Mucosa of descending colon (tissue), 3 donors: ENCODE data around the gene KRTAP5-8. TPM values are rescaled to one million over a fixed set of nuclear protein-coding genes. Genes with fewer than 3 reads are reported as not detected.

Source experiments
- ATAC-seq: fragments of 200-7000 bp; cut with Tn5 transposase; one replicate; pipeline ENCODE4 v1.9.1; 2020; ENCODE audit warnings: mild to moderate bottlenecking, moderate library complexity
- DNase-seq, 3 donors: peaks; one replicate each; pipeline ENCODE4 v3.0.0-alpha.2; 2020
- H3K36me3 ChIP-seq: fragments of 200-600 bp; one replicate; pipeline ENCODE4 v1.8.0; 2021; ENCODE audit warnings: low read depth, mild to moderate bottlenecking
- H3K4me1 ChIP-seq: fragments of 200-600 bp; one replicate; pipeline ENCODE4 v1.8.0; 2021; ENCODE audit warnings: low read depth, mild to moderate bottlenecking
- H3K4me3 ChIP-seq: fragments of 200-600 bp; one replicate; pipeline ENCODE4 v1.8.0; 2021; ENCODE audit warnings: mild to moderate bottlenecking
- H3K9me3 ChIP-seq: fragments of 200-600 bp; one replicate; pipeline ENCODE4 v1.8.0; 2021; ENCODE audit warnings: mild to moderate bottlenecking
- CTCF ChIP-seq: fragments of 200-600 bp; IDR thresholded peaks from one replicate; pipeline ENCODE4 v1.8.0; 2022; ENCODE audit warnings: antibody characterized with exemption, mild to moderate bottlenecking
- intact Hi-C, 2 donors: fragments of 100-400 bp; cut with DNase I in 1 of 2; cut with micrococcal nuclease in 1 of 2; formaldehyde crosslinking; loops; one replicate each; pipeline versions ENCODE4 v1.11.0 to v1.11.1; 2022; cut with DNase I, micrococcal nuclease
- total RNA-seq, 3 donors: library from RNA; stranded (reverse); fragmentation: NEBNext Ultra II Directional in 2 of 3; extraction: Animal tissue kit (Norgen Biotek cat#: 25700) in 2 of 3; gene quantifications; one replicate each; pipeline versions ENCODE4 v1.2.1 to v1.2.4, GENCODE V29; 2021 to 2023
- donor health status: DM: no; HTN: no; CAD: no; lungs with moderate emphysema.
- donor health status: DM: no; HTN: no; CAD: no.
- donor health status: DM: no; HTN: yes; CAD: no.

The KRTAP5-8 gene
- total RNA-seq, 3 donors from 2014 or later, result 0.35 to 1.1 TPM; not detected in 1

GRCh38 chr11:71502871-71503435 lies 34.9 kb upstream of the KRTAP5-8 start:
- no peak for TF ChIP-seq CTCF
- no peak overlapping the region for H3K4me3 ChIP-seq
- no peaks in the 10 kb centered on the region for H3K9me3 ChIP-seq
- H3K36me3 ChIP-seq, result no peaks in the 10 kb centered on the region
- H3K4me1 ChIP-seq, result no peaks in the 10 kb centered on the region
- ATAC-seq (no peak), DNase-seq (no peak)
- intact Hi-C loops, result no loop called here

- ATAC-seq (no peak), DNase-seq (no peak)
- peaks cover 9% of the 10 kb centered on the region for H3K9me3 ChIP-seq
- H3K4me1 ChIP-seq, result no peaks in the 10 kb centered on the region
- H3K4me3 ChIP-seq, result no peak overlapping the region
- TF ChIP-seq CTCF, result no peak
- H3K36me3 ChIP-seq, result no peaks in the 10 kb centered on the region
- intact Hi-C loops, result no loop called here
Measured at GRCh38 chr11:71504531-71504930, 33.3 kb upstream of the KRTAP5-8 start.

- Histone ChIP-seq H3K4me3 (no peak overlapping the region), H3K4me1 (no peaks in the 10 kb centered on the region), H3K9me3 (peaks cover 13% of the 10 kb centered on the region), H3K36me3 (no peaks in the 10 kb centered on the region)
- TF ChIP-seq CTCF, result no peak
- intact Hi-C loops, result no loop called here
- ATAC-seq, result no peak
- DNase-seq, result no peak
Measured at GRCh38 chr11:71505001-71505400, 32.8 kb upstream of the KRTAP5-8 start.

GRCh38 chr11:71505781-71506180 lies 32.0 kb upstream of the KRTAP5-8 start:
- TF ChIP-seq CTCF, result no peak
- H3K36me3 ChIP-seq, result no peaks in the 10 kb centered on the region
- intact Hi-C loops, result no loop called here
- DNase-seq (no peak), ATAC-seq (no peak)
- peaks cover 19% of the 10 kb centered on the region for H3K9me3 ChIP-seq
- no peaks in the 10 kb centered on the region for H3K4me1 ChIP-seq
- H3K4me3 ChIP-seq, result no peak overlapping the region

GRCh38 chr11:71507102-71507501 lies 30.7 kb upstream of the KRTAP5-8 start:
- H3K4me3 ChIP-seq, result no peak overlapping the region
- ATAC-seq (no peak), DNase-seq (no peak)
- no peaks in the 10 kb centered on the region for H3K4me1 ChIP-seq
- intact Hi-C loops, result no loop called here
- H3K9me3 ChIP-seq, result peaks cover 21% of the 10 kb centered on the region
- H3K36me3 ChIP-seq, result no peaks in the 10 kb centered on the region
- no peak for TF ChIP-seq CTCF
